A673 (cell line): Measurements from ENCODE around the gene ANO7.

Experiments used
- EZH2 ChIP-seq: fragments of 200-600 bp; sonication (generic); IDR thresholded peaks from 2 replicates; pipeline ENCODE4 v1.6.1; 2017; ENCODE audit warnings: borderline replicate concordance, low read depth, mild to moderate bottlenecking, mixed read lengths, antibody characterized with exemption, low read length; ENCODE audit not compliant: poor library complexity, severe bottlenecking
- TF ChIP-seq, protein P1 (sequence below): fragments of 300-800, 200-600 bp; sonication (generic); conservative IDR thresholded peaks from 2 replicates; pipeline ENCODE4 v1.5.1; 2017; ENCODE audit warnings: low read depth, mild to moderate bottlenecking, antibody characterized with exemption, low read length, moderate library complexity, mixed read lengths

DNA sequence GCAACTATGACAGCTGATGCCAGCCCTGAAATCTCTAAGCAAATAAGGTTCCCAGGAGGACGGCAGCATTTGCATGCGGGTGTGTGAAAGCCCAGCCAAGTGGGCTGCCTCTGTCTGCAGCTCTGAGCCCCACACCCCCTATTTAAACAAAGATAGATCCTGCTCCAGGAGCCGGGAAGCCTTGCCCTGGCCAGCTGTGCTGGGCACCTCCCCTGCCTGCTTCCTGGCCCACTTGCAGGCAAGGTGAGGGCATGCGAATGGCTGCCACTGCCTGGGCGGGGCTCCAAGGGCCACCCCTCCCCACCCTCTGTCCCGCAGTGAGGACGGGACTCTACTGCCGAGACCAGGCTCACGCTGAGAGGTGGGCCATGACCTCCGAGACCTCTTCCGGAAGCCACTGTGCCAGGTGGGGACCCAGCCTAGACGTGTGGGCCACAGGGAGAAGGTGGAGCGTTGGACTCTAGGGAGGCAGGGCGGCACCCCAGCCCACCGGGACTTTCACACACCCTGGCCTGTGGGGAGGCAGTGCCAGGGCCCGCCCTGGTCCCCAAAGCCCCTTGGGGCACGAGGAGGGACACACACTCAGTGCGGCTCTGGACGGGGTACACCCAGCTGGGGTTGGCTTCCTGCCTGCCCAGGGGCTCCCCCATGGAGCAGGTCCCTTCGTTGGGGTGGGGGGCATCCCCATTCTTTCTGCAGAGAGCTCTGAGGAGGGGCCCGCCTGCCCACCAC is at the start of gene ANO7:
- TF ChIP-seq, protein P1, sequence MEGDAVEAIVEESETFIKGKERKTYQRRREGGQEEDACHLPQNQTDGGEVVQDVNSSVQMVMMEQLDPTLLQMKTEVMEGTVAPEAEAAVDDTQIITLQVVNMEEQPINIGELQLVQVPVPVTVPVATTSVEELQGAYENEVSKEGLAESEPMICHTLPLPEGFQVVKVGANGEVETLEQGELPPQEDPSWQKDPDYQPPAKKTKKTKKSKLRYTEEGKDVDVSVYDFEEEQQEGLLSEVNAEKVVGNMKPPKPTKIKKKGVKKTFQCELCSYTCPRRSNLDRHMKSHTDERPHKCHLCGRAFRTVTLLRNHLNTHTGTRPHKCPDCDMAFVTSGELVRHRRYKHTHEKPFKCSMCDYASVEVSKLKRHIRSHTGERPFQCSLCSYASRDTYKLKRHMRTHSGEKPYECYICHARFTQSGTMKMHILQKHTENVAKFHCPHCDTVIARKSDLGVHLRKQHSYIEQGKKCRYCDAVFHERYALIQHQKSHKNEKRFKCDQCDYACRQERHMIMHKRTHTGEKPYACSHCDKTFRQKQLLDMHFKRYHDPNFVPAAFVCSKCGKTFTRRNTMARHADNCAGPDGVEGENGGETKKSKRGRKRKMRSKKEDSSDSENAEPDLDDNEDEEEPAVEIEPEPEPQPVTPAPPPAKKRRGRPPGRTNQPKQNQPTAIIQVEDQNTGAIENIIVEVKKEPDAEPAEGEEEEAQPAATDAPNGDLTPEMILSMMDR: no peak
- TF ChIP-seq EZH2: no peak
